Neural cell (in vitro differentiated cells): ENCODE results near the gene EDAR.

Experiments used
- CTCF ChIP-seq: fragments of 450-650 bp; IDR thresholded peaks from 2 replicates; pipeline ENCODE4 v1.5.1; 2014; ENCODE audit warnings: antibody characterized with exemption, mild to moderate bottlenecking, moderate library complexity; ENCODE audit not compliant: poor library complexity, severe bottlenecking
- EZH2 ChIP-seq: fragments of 200-600, 300-800 bp; shearing (Covaris generic), sonication (generic); IDR thresholded peaks from 2 replicates; pipeline ENCODE4 v1.6.1; 2014; ENCODE audit warnings: antibody characterized with exemption, low read length, borderline replicate concordance, mild to moderate bottlenecking; ENCODE audit not compliant: insufficient read depth, poor library complexity, severe bottlenecking
- POLR2AphosphoS5 ChIP-seq: IDR thresholded peaks from 2 replicates; pipeline ENCODE4 v1.6.1; 2012
- REST ChIP-seq: IDR thresholded peaks from 2 replicates; pipeline ENCODE4 v1.6.1; 2012; ENCODE audit warnings: borderline replicate concordance
- TAF1 ChIP-seq: IDR thresholded peaks from 2 replicates; pipeline ENCODE4 v1.6.1; 2012; ENCODE audit warnings: low read depth

GRCh38 chr2:108910541-108911396 is 78.3 kb downstream of the EDAR start:
- TF ChIP-seq TAF1 (no peak), POLR2AphosphoS5 (no peak), CTCF (no peak), REST (no peak), EZH2 (no peak)
